HG02943 (cell line): ENCODE data around the gene RASAL2.

Experiments used
- ATAC-seq: cut with Tn5 transposase; IDR thresholded peaks from one replicate; pipeline ENCODE4 v1.9.1; 2021; ENCODE audit warnings: mild to moderate bottlenecking, low read depth, moderate library complexity; ENCODE audit not compliant: unreplicated experiment

The RASAL2 gene

GRCh38 chr1:178527117-178527516 is 433.2 kb downstream of the RASAL2 start:
- no peak for ATAC-seq

GRCh38 chr1:178528228-178528952 is 434.5 kb downstream of the RASAL2 start:
- no peak for ATAC-seq

- no peak for ATAC-seq
Measured at GRCh38 chr1:178528953-178529335, 435.0 kb downstream of the RASAL2 start.

GRCh38 chr1:178529364-178530036 is 435.6 kb downstream of the RASAL2 start:
- no peak for ATAC-seq

- no peak for ATAC-seq
Measured at GRCh38 chr1:178530037-178530402, 436.1 kb downstream of the RASAL2 start.

- no peak for ATAC-seq
Measured at GRCh38 chr1:178530502-178530901, 436.6 kb downstream of the RASAL2 start.

- ATAC-seq: no peak
Measured at GRCh38 chr1:178531887-178532286, 438.0 kb downstream of the RASAL2 start.

GRCh38 chr1:178532392-178532791 is 438.5 kb downstream of the RASAL2 start:
- ATAC-seq: no peak

GRCh38 chr1:178533121-178533946 is 439.4 kb downstream of the RASAL2 start:
- no peak for ATAC-seq
